Hematopoietic multipotent progenitor cell (in vitro differentiated cells): ENCODE measurements around the gene TOLLIP. TPM values are rescaled to one million over a fixed set of nuclear protein-coding genes. Genes with fewer than 3 reads are reported as not detected.

Source experiments
- DNase-seq, 3 donors: peaks; one replicate each; pipeline ENCODE4 v3.0.0-alpha.2; 2011 to 2015; ENCODE audit warnings: low read depth in 2 of 3, low spot score in 2 of 3
- total RNA-seq: library from RNA; depleted of rRNA; stranded (reverse); fragments of >200 nt; gene quantifications from one replicate; pipeline ENCODE4 v1.2.3, GENCODE V29; 2012

TOLLIP gene
- total RNA-seq, 1 donor: 49.3 TPM

DNA sequence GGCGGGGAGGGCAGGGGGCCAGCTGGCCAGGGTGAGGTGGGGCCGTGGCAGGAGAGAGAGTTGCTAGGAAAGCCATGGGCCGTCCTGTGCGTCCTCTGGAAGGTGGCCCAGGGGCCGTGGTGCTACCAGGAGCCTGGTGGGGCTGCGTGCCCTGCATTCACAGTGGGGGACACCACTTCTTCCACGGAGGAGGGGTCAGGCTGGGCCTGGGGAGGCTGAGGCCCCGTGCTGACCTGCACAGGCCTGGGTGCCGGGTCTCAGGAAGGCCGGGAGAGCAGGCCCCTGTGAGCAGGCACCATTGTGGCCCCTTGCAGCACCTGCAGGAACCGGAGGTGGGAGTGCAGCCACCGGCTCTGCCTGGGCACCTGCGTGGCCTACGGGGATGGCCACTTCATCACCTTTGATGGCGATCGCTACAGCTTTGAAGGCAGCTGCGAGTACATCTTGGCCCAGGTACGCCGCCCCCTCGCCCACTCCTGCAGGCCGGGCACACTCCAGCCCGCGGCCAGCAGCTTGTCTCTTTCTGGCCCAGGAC lies 74.6 kb downstream of the TOLLIP start:
- DNase-seq: no peak

DNA sequence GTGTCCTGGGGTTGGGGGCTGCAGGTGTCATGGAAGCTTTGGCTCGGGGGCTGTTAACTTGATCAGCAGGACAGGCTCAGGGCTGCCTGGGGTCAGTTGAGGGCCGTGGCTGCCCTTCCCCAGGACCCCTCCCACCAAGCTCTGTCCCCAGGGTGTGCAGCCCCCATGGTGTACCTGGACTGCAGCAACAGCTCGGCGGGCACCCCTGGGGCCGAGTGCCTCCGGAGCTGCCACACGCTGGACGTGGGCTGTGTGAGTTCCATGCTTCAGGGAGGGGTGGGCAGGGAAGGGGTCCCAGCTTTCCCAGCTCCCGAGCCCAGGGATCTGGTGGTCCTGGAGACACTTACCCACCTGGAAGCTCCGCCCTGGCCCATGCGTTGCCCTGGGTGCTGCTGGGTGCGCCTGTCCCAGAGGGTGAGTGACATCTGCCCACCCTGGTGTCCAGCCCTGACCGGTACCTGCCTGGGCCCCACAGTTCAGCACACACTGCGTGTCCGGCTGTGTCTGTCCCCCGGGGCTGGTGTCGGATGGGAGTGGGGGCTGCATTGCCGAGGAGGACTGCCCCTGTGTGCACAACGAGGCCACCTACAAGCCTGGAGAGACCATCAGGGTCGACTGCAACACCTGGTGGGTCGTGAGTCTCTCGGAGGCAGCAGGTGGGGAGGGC lies 75.2 kb downstream of the TOLLIP start:
- no peak for DNase-seq

DNA sequence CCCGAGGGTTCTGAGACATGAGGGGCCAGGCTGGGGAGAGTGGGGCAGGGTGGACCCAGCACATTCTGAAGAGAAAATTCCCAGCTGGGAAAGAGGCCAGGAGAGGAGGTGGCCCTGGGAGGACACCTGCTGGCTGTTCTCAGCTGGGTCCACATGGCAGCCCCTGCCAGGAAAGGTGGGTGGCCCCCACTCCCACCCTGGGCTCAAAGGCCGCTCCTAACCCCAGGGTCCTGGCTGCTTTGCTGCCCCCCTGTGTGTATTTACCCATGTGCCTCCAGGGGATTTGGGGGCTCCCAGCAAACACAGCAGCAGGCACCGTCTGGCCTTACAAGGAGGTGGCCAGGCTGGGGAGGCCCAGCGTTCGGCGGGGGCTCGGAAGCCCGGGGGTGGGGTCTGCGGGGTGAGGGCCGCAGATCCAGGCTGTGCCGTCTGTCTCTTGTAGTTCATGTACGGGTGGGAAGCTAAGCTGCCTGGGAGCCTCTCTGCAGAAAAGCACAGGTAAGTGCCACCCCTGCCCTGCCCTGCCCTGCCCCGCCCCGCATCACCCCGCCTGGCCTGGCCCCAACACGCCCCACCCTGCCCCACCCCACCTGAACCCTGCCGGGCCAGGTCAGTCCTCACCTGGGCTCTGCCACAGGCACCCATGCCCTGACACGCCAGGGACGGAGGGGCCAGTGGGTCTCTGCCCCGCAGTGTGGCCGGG lies 75.9 kb downstream of the TOLLIP start:
- DNase-seq: no peak

DNA sequence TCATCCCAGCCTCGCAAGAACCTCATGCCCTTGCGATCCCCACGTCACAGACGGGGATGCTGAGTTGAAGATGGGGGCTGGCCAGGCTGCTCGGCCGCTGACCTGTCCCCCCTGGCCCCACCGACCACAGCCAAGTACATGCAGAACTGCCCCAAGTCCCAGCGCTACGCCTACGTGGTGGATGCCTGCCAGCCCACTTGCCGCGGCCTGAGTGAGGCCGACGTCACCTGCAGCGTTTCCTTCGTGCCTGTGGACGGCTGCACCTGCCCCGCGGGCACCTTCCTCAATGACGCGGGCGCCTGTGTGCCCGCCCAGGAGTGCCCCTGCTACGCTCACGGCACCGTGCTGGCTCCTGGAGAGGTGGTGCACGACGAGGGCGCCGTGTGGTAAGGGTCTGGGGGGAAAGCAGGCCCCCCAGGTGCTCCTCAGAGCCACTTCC lies 76.5 kb downstream of the TOLLIP start:
- DNase-seq: no peak

DNA sequence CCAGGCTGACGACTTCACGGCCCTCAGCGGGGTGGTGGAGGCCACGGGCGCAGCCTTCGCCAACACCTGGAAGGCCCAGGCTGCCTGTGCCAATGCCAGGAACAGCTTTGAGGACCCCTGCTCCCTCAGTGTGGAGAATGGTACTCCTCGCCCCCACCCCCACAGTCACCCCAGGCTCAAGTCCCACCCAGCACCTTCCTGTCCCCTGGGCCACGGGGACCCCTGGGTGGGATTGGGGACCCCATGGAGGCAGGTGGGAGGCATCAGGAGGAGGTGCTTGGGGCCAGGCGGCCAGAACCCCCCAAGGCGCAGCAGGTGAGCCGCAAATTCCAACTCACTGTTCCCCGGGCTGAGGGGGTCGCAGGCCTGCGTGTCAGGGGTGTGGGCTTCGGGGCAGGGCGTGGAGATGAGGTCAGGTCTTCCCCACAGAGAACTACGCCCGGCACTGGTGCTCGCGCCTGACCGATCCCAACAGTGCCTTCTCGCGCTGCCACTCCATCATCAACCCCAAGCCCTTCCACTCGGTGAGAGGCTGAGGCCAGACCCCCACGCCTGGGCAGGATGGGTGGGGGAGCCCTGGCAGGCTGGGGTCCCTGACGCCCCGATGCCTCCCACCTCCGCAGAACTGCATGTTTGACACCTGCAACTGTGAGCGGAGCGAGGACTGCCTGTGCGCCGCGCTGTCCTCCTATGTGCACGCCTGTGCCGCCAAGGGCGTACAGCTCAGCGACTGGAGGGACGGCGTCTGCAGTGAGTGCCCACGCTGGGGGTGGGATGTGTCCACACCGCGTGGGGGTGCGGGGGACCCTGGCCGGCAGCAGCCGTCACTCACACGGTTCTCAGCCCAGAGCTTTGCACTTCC lies 77.2 kb downstream of the TOLLIP start:
- DNase-seq: no peak

DNA sequence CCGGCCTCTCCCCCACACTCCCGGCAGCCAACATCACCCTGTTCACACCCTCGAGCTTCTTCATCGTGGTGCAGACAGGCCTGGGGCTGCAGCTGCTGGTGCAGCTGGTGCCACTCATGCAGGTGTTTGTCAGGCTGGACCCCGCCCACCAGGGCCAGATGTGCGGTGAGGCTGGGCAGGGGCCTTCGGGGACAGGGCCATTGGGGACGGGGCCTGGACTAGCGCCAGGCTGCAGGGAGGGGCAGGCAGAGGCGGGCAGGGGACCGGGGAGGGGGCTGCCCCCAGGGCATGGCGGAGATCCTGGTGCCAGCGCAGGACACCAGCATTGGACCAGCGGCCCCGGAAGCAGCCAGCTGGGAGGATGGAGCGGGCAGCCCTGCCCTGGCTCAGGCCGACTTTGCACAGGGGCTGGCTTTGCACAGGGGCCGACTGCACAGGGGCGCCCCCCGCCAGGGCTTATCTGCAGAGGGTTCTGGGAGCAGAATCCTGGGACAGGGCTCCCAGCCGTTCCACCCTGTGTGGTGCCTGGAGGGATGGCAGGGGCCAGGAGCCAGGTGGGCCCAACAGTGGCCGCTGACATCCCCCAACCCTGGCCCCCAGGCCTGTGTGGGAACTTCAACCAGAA lies 77.9 kb downstream of the TOLLIP start:
- DNase-seq: no peak

DNA sequence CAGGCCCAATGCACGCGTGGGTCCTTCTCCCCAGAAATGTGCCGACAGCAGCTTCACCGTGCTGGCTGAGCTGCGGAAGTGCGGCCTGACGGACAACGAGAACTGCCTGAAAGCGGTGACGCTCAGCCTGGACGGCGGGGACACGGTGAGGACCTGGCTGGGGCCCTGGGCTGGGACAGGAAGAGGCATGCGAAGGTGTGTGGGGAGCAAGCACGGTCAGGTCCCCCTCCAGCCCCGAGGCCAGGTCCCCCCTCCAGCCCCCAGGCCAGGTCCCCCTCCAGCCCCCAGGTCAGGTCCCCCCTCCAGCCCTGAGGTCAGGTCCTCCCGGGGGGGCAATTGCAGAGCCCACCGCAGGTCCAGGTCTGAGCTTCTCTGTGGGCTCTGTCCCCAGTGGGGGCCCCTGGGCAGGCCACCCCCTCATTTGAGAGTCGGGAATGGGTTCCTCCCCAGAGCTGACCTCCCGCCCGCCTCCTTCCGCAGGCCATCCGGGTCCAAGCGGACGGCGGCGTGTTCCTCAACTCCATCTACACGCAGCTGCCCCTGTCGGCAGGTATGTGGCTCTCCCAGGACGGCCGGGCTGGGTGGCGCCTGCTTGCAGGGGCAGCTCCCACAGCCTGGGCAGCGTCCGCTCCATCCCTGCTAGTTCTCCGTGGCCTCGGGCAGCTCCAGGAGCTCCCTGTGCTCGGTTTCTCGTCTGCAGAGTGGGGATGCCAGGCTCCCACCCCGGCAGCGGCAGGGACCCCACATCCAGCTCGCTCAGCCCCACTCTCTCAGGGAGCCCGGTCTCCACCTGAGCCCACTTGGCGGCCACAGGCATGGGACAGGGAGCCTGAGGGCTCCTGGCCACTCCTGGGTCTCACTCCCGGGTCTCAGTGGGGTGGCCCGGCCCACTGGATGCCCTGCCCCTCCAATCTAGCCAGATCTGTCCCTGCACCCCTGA lies 78.7 kb downstream of the TOLLIP start:
- DNase-seq: no peak

DNA sequence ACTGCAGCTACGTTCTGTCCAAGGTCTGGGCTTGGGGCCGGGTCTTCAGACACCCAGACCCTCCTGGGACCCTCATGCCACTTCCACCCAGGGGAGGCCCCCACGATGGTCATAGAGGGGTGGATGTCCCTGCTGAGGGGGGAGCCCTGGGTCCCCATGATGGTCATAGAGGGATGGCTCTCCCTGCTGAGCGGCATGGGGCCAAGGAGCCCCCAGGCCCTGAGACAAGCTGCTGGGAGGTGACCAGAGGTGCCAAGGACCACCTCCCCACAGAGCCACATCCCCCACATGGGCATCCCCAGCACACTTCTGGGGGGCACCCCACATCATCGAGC lies 79.3 kb downstream of the TOLLIP start:
- DNase-seq: no peak

DNA sequence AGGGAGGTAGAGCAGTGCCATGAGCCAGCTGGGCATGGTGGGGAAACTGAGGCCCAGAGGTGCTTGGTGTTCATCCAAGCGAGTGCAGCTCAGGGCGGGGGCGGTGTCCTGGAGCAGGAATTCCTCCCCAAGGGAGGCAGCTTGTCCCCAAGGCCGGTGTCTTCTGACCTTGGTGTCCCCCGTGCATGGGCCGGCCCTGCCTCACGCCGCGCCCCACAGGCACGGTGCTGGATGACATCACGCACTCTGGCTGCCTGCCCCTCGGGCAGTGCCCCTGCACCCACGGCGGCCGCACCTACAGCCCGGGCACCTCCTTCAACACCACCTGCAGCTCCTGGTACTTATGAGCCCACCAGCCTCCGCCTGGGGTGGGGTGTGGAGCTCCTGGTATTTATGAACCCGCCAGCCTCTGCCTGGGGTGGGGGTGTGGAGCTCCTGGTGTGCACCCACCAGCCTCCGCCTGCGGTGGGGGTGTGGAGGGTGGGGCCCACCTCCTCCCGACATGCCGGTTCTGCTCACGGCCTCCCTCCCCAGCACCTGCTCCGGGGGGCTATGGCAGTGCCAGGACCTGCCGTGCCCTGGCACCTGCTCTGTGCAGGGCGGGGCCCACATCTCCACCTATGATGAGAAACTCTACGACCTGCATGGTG lies 79.8 kb downstream of the TOLLIP start:
- DNase-seq: no peak

DNA sequence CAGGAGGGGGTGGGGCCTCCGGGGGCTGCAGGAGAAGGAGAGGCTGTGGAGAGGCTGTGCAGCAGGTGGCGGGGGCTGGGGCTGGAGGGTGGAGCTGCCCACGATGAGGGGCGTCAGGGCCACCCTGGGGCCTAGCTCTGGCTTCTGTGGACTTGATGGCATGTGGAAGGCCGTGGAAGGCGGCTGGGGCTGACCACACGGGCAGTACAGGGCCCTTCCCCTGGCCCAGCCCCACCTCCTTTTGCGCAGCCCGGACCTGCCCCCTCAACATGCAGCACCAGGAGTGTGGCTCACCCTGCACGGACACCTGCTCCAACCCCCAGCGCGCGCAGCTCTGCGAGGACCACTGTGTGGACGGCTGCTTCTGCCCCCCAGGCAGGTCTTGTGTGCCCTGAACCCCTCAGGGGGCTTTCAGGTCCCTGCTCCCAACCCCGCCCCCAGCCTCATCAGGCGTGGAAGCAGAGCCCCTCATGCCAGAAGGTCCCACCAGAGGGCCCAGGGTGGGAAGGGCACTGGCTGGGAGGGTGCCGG lies 80.4 kb downstream of the TOLLIP start:
- no peak for DNase-seq

DNA sequence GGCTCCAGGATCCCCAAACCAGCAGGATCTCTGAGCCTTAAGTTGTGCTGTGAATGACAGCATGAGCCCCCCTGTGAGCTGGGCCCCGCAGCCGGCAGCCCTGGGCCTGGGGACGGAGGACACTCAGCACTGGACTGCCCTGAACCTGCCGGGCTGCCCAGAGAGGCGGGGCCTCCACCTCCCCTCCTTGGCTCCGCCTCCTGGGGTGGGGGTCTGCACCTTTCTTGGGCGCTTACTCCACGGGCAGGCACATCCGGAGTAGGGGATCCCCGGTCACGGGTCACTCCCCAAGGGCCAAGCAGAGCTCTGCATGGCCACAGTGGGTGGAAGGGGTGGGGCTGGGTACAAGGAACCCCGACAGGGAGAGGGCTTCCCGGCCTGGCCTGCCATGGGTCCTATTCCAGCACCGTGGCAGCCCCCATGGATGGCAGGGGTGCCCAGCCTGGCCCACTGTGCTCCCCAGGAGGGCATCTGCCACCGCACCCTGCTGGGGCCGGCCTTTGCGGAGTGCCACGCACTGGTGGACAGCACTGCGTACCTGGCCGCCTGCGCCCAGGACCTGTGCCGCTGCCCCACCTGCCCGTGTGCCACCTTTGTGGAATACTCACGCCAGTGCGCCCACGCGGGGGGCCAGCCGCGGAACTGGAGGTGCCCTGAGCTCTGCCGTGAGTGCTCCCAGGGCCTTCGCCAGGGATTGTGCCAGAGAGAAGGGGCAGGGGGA lies 81.2 kb downstream of the TOLLIP start:
- DNase-seq: no peak

DNA sequence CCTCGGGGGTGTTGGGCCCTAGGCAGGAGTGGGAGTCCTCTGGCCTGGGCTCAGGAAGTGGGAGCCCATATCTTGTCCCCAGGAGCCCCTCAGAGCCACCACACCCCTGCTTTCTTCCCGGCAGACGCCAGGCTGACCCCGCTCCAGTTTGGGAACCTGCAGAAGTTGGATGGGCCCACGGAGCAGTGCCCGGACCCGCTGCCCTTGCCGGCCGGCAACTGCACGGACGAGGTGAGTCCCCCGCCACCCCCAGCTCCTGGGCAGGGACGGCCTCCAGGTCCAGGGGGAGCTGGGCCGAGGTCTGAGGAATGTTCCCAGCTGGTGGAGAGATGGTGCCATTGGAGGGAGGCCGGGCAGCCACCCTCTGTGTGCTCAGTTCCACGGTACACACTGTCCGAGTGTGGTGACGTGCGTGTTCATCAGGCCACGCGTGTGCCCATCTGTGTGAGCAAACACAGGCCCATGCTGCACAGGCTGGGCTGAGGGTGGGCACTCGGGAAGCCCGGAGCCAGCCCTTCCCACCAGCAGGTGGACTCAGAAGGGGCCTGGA lies 81.8 kb downstream of the TOLLIP start:
- DNase-seq: no peak

DNA sequence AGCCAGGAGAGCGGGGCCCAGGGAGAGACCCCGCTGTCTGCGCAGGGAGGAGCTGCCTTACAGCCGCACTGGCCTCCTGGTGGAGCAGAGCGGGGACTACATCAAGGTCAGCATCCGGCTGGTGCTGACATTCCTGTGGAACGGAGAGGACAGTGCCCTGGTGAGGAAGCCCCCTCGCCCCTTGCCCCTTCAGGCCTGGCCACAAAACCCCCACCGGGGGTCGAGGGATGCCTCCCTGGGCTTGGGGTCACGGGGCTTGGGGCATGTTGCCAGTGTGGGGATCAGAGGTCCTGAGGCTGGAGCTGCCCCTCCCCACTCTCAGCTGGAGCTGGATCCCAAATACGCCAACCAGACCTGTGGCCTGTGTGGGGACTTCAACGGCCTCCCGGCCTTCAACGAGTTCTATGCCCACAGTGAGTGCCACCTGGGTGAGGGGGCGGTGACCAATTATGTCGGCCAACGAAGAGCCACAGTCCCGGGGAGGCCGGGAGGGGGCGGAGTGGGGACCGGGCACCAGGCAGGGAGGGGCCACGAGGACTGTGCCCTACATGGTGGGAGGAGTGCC lies 82.4 kb downstream of the TOLLIP start:
- DNase-seq: no peak

DNA sequence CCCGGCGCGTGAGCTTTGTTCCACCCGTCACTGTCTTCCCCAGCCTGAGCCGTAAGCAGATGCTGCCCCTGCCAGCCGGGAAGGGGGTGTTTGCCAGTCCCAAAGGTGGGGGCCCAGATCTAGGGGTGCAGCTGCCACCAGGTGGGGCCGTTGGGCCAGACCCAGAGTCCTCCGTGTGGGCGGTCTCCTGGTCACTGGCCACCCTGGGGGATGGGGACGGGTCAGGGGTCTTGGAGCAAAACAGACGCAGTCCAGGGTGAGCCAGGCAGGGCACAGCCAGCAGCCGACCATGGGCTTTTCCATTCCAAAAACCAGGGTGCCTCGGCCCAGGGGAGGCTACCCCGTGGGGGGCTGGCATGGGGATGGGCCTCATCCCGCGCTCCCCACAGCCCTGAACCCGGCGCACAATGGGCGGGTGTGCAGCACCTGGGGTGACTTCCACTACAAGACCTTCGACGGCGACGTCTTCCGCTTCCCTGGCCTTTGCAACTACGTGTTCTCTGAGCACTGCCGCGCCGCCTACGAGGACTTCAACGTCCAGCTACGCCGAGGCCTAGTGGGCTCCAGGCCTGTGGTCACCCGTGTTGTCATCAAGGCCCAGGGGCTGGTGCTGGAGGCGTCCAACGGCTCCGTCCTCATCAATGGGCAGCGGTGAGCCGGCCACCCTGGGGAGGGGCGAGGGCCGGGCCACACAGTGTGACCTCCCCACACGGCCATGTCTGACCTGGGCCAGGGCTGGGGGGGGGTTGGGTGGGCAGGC lies 83.0 kb downstream of the TOLLIP start:
- DNase-seq: no peak

DNA sequence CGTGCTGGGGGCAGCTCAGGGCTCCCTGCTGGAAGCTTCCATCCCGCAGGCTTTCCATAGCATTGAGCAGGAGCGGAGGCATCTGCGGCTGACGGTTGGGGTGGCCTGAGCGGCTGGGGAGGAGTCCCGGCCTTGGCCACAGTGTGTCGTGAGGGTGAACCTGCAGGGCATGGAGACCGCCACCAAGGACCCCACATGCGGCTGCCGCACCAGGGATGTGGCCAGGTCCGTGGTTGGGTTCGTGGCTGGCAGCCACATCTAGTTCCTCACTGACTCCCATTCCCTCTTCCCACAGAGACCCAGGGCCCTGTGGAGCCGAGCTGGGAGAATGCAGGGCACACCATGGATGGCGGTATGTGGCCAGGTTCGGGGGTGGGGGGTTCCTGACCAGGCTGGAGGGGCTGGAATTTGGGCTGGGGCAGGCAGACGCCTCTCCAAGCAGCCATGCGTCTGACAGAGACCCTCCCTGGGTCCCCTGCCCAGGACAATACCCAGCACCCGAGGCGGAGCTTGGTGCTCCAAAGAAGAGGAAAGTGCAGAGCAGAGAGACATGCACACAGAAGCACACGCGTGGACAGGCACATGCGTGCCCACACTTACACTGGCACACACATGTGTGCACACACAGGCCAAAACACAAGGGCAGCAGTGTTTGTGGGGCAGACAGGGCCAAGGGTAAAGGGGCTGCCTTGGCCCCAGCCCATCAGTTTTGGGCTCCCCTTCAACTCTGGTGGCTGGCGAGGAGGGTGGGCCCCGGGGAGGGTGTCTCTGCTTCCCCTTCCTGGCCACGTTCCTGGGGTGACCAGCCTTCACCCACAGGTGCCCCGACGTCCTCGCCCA lies 83.8 kb downstream of the TOLLIP start:
- DNase-seq: no peak
